T-helper 1 cell (primary cell): ENCODE measurements around the gene AGAP1.

Experiments
- DNase-seq, 5 donors: peaks; one replicate each; pipeline ENCODE4 v3.0.0-alpha.2; 2012 to 2020

AGAP1 gene

DNA sequence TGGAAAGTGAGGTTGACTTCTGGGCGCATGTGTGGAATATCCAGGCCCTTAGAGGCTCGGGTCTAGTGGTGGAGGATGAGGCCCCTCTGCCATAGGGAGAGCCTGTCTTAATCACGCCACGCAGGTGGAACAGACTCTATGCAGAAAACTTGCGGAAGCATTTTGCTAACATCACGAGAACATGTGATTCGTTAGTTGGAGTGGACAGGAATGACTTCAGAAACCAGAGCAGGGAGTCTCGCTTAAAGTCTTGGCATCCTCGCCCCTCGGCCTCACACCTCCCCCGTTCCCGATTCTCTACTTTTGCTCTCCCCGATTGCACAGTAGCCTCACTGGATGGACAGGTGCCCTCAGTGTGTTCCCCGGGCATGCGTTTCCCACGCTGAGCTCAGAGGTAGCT is 340.9 kb downstream of the AGAP1 start:
- DNase-seq: no peak

DNA sequence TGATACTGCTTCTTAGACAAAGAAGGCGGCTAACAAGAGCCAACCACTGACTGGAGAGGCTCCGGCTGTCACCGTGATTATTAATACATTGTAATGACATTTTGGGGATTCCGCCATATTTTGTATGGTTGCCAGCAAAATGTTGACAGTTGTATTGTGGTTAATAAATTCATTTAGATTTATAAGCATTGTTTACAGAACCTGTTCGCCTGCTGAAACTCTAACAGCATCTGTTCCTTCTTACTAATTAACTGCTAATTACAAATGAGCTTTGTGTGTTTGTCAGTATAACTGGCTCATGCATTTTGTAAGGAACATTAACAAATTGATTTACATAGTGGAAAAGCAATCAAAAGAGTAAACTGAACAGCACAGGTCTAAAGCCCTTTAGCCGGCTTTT is 342.0 kb downstream of the AGAP1 start:
- DNase-seq: no peak

DNA sequence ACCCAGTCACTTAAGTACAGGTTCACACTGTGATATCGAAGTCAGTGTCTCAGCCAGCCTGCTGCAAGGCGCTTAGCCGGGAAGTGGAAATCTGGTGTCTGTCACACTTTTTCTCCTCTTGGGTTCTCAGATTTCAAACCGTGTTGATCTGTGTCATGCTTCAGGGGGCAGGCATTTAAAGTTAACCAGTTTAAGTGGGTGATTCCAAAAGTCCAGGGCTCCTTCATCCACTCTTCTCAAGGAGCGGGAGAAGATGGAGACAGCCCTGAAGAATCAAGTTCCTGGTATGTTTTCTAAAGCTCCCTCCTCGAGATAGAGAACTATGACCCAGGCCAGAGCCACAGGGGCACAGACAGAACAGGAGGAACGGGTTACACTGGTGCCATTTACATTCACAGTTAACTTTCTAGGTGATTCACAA is 342.7 kb downstream of the AGAP1 start:
- no peak for DNase-seq

DNA sequence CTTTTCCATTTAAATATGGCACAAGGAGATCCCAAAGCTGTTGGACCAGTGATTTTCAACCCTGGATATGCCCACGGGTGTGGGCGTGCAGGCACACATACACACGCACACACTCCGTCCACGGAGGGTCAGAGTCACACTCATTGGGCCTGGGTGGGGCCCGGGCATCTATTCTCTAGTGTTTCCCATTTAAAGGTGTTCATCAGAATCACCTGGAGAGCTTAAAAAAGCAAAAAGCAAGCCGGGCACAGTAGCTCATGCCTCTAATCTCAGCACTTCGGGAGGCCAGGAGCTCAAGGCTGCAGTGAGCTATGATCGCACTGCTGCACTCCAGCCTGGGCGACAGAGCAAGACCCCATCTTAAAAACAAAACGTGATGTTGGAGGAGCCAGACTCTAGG is 345.4 kb downstream of the AGAP1 start:
- no peak for DNase-seq

DNA sequence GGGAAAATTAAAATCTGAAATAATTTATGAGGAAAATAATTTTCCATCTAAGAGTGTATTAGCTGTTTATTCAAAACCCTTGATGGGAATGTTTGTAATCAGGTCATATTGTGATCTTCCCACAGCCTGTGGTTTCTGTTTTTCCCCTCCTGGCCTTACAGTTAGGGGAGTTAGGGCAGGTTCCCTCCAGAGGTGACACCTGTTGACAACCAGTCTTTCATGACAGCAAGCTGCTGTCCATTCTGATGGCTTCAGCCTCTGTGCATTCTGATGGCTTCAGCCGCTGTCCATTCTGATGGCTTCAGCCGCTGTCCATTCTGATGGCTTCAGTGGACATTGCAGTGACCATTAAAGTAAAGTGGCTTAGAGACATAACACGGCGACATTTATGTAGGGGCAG is 346.1 kb downstream of the AGAP1 start:
- no peak for DNase-seq

DNA sequence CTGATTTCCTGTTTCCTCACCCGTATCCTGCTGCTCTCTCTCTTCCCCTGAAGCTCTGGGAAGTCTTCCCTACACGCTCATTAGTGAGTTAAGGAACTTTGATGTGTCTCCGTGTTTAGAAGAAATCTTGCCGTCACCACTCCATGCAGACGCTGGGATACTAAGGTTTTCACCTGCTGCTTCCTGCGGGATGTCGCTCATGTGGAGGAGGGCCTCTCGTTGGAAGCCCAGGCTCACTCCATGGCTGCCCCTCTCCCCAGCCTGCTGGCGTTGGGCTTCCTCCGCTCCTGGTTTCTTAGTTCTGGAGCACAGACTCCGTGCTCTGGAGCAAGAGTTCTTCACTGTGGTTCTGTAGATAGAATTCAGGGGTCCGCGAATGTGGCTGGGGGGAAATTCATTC is 348.0 kb downstream of the AGAP1 start:
- DNase-seq: no peak

DNA sequence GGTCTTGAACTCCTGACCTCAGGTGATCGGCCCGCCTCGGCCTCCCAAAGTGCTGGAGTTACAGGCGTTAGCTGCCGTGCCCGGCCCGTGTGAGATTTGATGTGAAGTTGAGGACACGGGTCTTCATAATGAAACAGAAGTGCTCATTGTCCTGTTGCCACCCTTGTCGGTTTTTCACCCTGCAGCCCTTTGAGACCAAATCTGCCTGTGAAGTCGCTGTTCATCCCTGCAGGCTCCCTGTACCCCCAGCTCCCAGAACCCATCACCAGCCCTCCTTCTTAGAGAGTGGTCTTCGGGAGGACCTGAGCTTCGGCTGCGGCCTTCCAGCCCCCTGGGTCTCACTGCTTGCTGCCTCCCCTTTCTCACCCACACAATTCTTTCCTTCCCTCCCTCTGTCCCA is 349.1 kb downstream of the AGAP1 start:
- DNase-seq: no peak

DNA sequence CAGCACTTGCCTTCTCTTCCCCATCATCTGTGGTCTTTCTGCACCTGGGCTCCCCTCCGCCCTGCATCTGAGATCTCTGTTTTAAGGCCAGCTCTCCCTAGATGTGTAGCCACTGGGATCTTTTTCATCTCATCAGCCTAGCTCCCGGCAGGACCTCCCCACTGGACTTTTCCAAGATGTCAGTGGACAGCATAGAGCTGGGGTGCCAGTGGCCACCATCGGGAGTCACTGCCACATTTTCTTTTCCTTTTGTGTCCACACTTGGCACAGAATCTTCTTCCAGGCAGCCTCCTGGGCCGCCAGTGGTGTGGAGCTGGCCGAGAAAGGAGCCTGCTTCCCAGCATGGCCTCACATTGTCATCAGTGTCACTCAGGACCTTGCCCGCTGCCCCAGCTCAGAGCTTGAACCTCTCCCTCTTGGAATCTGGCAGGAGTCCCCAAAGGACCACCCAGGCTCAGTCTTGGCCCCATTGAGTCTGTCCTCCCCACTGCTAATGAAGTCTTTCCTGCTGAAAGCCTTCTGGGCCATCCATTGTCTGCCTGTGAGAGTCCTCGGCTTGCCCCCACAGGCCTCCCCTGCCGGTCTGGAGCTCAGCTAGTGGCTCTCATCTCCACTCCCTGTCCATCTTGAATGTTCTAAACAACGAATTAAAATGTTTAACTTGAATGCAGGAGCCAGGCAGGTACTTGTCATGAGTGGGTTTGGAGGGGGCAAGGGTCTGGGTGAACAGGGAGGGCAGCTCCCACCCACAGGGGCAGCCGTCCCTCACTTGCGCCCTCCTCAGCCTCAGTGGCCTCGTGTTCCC is 349.9 kb downstream of the AGAP1 start:
- DNase-seq: no peak

DNA sequence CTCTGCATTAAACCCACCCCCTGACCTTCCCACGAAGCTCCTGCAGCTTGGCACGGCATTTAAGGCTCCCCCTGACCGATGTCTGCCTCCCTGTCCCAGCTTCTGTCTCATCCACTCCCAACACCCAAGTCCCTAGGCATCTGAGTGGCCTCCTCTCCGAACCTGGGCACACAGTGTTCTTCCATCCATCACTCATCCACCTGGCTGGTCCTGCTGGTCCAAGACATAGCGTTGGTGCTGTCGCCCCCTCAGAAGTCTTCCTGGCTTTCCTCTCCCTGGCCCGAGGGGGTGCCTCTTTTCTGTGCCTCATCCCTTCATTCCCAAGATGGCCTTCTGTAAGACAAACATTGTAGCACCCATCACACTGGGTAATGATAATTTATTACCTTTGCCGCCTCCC is 350.7 kb downstream of the AGAP1 start:
- DNase-seq: no peak

DNA sequence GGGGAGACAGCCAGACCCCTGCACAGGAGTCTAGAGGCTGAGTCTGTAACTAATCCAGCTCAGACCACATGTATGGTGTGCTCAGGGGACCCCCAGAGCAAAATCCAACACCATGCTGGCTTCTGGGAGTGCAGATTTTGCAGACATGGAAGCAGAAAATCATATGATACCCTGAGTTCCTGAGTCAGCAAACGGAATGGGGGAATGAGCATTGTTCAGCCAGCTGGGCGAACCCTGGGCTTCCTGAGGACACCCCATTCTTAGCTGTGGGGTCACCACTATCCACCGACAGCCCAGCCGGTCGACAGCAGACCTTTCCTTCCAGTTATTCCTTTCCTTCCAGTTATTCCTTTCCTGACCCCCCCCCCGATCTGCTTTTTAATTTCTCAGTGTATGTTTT is 351.4 kb downstream of the AGAP1 start:
- no peak for DNase-seq

DNA sequence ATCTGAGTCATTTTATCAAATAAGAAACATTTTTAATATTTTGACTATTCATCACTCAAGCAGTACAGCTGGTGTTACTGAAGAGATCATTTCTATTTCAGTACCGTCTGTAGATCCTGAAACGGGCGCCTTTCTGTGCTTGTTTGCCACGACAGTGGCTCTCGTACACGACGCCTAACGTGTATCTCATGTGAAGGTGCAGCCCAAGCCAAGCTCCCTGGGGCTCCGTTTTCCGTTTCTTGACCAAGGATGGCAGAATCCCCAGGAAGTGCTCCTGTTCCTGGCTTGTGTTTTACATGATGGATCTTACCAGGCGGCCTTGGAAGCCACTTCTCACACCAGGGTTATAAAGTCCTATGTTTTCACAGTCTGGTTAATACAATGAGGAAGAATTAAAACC is 353.7 kb downstream of the AGAP1 start:
- DNase-seq: no peak

DNA sequence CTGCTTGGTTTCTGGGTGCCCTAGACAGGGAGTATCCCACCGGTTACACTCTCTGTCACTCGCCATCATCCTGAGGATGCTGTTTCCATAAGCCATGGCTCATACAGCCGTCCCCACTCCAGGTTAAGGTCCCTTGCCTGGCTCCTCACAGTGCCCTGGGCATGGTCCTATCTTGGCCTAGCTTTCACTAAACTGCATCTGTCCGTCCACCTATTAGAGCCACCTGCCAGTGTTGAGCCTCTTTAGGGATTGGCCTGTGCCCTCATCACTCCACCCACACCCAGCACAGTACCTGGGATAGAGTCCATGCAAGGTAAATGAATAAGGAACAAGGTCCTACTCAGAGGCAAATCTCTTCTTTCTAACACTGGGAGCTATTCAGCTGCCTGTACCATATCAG is 354.2 kb downstream of the AGAP1 start:
- DNase-seq: no peak

DNA sequence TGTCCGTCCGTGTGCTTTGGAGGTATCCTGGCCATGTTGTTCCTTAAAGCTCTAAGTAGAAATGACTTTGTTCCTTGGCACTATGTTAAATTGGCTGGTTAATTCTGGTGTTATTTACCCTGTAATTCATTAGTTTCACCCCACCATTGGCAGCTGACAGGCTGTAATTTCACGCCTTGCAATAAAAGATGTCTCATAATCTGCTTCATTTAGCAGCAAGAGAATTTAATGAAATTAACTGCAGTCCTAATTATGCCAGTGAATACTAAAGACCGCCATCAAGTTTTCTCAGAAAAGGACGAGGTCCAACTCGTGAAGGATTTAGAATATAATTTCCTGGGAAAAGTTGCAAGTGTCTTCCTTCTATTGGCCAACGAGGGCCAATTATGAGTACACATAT is 355.1 kb downstream of the AGAP1 start:
- DNase-seq: no peak

DNA sequence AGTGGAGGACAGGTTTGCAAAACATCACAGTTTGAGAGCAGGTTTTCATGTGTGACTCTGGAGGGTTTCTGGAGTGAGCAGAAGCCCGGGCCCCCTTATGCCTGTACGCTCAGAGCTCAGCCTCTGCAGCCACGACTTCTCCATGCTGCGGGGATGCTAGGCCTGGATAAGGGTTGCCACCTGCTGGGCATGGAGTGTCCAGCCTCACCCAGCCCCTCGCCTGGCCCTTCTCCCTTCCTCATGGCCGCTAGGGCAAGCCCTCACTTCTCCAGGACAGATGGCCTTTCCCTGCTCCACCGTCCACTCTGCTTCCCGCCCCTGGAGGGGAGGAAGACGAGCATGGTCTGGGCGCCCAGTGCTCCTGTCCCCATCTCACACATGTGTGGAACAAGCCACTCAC is 355.6 kb downstream of the AGAP1 start:
- no peak for DNase-seq

DNA sequence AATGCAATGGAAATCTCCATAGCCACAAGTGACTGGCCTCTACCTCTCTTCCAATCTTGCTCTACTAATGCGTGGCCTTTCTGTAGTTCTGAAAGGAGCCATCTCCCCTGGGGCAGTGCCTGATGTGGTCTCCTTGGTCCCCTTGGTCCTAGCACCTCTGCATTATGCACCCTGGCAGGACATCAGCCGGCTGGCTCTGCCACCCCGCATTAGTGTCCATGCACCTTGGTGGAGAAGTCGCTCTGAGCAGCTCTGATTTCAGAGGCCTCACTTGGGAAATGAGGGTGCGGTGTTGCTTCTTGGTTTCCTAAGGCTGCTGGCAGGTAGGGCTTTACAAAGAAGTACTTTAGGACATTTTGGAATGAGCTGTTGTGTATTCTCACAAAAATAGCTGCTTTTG is 356.4 kb downstream of the AGAP1 start:
- no peak for DNase-seq

DNA sequence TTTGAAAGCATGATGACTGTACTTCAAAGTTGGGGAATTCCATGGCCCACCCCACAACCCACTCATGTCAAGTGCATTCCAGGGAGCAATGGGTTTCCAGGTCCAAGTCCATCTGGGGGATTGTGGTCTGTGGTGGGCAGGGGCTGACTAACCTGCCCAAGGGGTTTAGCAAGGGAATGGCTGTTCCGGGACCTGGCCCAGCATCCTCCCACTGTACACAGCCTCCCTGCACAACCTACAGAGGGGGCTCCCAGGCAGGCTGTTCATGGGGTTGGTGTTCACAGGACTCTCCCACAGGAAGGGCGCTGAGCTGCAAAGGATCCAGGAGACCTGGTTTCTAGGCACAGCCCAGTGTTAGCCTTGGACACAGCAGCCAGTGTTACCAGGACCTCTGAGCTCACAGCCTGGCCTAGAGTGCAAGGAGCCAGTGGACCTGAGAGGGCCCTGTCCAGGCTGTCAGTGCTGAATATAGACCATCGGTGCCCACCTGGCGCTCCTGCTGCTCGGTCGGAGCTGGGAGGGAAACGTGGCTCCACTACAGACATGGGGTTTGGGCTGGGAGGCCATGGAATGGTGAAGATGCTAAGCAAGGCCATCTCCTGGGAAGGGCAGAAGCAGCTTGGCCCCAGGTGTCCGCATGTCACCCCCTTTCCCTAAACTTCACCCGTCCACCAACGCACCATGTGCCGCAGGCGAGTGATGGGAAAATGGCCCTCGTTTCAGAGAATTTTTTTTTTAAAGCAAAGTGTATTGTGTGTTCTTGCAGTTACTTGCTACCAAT is 357.1 kb downstream of the AGAP1 start:
- DNase-seq: no peak

DNA sequence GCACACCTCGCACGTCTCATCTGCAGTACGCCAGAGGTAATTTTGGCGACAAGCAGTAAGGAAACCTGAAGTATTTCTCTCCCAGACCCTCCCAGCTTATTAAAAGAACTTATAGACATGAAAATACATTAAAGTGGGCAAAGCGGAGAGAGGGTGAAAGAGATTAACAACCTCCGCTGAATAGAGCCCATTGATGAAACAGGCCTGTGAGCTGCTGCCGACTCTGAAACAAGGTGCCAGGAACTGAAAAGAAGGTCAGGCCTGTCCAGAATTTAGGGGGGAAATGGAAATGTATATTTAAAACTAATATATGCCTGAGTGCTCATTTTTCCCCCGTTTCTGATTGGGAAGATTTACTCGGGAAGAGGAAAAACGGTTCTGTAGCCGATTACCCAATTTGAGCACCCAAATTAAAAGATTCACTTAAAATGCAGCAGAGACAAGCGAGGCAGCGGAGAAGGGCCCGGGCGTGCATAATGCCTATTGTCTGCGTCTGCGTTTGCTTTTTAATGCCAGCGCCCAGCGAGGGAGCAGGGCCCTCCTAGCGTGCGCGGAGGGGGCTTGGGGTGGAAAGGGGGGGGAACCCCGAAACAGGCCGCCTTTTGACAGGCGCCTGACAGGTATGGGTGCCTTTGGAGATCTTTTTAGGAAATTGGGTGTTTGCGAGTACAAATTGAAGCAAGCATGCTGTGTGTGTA is 358.1 kb downstream of the AGAP1 start:
- no peak for DNase-seq

DNA sequence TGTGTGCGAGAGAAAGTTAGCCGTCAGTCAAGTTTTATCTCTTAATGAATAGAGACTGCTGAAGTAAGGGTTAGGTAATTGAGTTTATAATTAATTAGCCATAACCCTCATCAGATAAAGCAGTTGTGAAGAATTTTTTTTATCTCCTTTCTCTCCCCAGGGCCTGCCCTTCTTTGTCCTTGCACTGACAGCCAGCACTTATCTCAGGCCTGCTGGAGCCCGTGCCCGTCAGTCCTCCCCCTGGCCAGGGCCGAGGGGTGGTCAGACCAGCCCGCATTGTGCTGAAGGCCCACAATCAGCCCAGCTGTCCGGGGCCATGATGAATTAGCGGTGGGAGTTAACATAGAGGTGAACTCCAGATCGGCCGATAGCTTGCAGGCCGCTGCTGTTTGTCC is 358.7 kb downstream of the AGAP1 start:
- no peak for DNase-seq

DNA sequence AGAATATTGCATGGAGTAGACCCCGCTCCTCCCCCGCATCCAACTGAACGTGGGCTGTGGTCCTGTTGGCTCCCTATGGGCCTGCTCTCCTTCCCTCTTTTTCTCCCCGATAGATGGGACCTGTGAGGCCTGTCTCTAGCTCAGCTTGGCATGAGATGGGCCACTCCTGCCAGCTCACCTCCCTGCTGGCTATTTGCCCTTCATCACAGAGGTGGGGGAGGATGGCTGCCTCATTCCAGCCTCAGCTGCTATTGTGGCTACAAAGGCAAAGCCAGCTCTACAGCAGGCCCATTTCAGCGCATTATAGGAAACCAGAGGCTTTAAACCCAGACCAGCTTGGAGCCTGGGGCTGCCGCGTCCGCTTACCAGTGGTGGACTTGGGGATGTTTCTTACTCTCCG is 360.4 kb downstream of the AGAP1 start:
- no peak for DNase-seq

DNA sequence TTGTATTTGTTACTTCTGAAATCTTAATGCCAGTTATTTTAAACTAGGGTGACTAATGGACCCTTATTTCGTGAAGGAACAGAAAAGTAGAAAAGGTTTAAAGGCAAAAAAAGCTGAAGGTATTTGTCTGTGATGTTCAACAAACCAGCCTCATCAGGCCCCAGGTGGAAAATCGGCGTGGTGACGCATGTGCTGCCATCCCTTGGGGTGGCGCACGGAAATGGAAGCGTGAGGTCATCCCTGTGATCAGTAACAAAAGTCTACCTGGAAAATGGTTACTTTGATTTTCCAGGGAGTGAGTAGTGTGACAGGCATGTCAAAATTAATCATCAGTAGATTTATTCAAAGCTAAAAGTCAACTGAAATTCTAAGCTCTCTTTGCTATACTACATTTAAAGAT is 361.2 kb downstream of the AGAP1 start:
- no peak for DNase-seq

DNA sequence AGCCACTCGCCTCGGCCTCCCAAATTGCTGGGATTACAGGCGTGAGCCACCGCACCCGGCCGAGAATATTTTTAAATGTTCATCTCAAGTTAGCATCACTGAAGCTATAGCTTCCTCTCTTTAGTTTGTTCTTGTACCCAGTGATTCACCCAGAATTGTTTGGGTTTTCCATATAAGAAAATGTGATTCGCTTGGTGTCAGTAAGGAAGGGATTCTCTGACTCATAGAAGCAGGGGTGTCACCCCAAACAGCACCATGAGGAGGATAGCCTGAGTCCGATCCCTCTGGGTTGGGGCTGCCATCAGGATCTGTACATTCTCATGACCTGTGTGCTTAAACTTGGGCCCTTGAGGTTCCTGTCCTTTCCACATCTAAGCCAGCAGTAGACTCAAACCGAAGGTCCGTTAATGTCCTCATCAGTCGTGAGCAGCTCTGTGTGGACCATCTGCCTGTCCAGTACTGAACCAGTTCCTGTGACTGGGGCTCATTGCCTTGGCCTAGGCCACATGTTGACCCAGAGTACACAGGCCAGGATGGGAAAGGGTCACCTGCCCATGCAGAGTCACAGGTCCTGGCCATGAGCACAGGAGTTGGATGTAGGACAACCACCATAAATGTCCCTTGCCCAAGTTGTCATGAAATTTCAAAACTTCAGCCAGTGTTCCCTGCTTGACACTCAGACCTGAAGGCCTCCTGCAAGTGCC is 362.5 kb downstream of the AGAP1 start:
- no peak for DNase-seq

DNA sequence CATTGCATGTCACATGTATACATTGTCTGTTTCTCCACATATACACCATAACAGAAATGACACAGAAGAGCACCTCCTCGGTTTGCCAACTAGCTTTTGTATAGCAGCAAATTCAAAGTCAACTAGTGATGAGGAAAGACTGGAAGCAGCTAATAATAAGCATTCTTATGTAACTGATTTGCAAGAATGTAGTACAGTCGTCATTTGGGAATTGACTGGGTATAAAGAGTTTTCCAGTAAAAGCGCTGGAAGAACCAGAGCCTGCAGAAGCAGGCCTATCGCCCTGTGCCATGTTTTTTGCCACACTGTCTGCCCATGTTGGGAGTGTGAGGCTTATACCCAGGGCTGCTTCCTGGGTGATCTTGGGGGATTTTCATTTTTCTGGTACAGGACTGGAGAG is 363.8 kb downstream of the AGAP1 start:
- DNase-seq: no peak

DNA sequence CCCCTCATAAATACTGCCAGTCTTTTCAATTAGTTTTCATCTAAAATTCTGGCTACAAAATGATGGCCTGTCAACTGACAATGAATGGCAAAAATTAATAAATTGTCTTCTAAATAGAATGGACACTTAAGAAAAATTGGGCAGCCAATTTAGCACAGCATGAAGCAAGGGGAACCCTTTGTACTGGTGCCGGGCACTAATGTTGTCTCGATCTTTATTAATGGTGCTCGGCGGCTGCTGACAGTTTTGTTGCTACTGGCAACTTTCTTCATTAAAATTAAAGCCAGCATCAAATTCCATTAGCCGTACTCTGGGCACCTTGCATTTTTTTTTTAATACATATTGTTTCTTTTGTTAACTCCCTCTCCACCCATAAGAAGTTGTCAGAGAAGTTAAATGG is 365.0 kb downstream of the AGAP1 start:
- no peak for DNase-seq
